ENCODE measurements around the gene ATE1.
"Not testable (repeated sequence)": the region's sequence is repeated elsewhere in the genome, so short reads cannot be mapped to it uniquely, and the experiment has no call there.

ATE1 gene

GRCh38 chr10:121724282-121724681, 203.5 kb downstream of the ATE1 start:
- no peak for DNase-seq

GRCh38 chr10:121722665-121723064, 205.2 kb downstream of the ATE1 start:
- no peak for DNase-seq

GRCh38 chr10:121721257-121721656, 206.6 kb downstream of the ATE1 start:
- DNase-seq, result no peak

- no peak for DNase-seq
These were observed 211.9 kb downstream of the ATE1 start for GRCh38 chr10:121715969-121716368.

GRCh38 chr10:121715076-121715475, 212.8 kb downstream of the ATE1 start:
- DNase-seq, result no peak

GRCh38 chr10:121713486-121713885, 214.3 kb downstream of the ATE1 start:
- no peak for DNase-seq

GRCh38 chr10:121710971-121711370, 216.9 kb downstream of the ATE1 start:
- no peak for DNase-seq

- no peak for DNase-seq
These were observed 217.6 kb downstream of the ATE1 start for GRCh38 chr10:121710207-121710606.

GRCh38 chr10:121709675-121710073, 218.2 kb downstream of the ATE1 start:
- DNase-seq, result no peak

GRCh38 chr10:121708728-121709674, 218.8 kb downstream of the ATE1 start:
- no peak for DNase-seq

GRCh38 chr10:121702351-121703320, 225.2 kb downstream of the ATE1 start:
- DNase-seq, result no peak

- DNase-seq, result no peak
These were observed 227.4 kb downstream of the ATE1 start for GRCh38 chr10:121700416-121700815.

- not testable (repeated sequence) for DNase-seq
These were observed 228.1 kb downstream of the ATE1 start for GRCh38 chr10:121699703-121700102.

- DNase-seq, result no peak
These were observed 228.9 kb downstream of the ATE1 start for GRCh38 chr10:121698902-121699301.

GRCh38 chr10:121698336-121698735, 229.5 kb downstream of the ATE1 start:
- no peak for DNase-seq

- DNase-seq, result no peak
These were observed 231.0 kb downstream of the ATE1 start for GRCh38 chr10:121696854-121697253.

- DNase-seq, result no peak
These were observed 231.9 kb downstream of the ATE1 start for GRCh38 chr10:121695731-121696464.

- DNase-seq, result no peak
These were observed 232.7 kb downstream of the ATE1 start for GRCh38 chr10:121694966-121695643.

- no peak for DNase-seq
These were observed 233.4 kb downstream of the ATE1 start for GRCh38 chr10:121694327-121694965.

GRCh38 chr10:121692626-121693025, 235.2 kb downstream of the ATE1 start:
- DNase-seq, result no peak

GRCh38 chr10:121690970-121691369, 236.9 kb downstream of the ATE1 start:
- no peak for DNase-seq
